Activated CD4-positive, alpha-beta T cell treated with anti-CD3 and anti-CD28 coated beads for 4 hours (primary cell): ENCODE measurements around the gene LHCGR.

ENCODE experiments used
- DNase-seq, 2 donors: peaks; one replicate each; pipeline ENCODE4 v3.0.0-alpha.2; 2020

The LHCGR gene

GRCh38 chr2:48738806-48739205 is 16.7 kb downstream of the LHCGR start:
- no peak for DNase-seq

GRCh38 chr2:48736251-48736650 is 19.3 kb downstream of the LHCGR start:
- no peak for DNase-seq

GRCh38 chr2:48734576-48735303 is 20.8 kb downstream of the LHCGR start:
- DNase-seq = no peak

GRCh38 chr2:48733067-48733503 is 22.4 kb downstream of the LHCGR start:
- DNase-seq = no peak

- DNase-seq = no peak
These were observed 26.7 kb downstream of the LHCGR start for GRCh38 chr2:48728840-48729239.

GRCh38 chr2:48728295-48728694 is 27.2 kb downstream of the LHCGR start:
- DNase-seq = no peak

- no peak for DNase-seq
These were observed 28.0 kb downstream of the LHCGR start for GRCh38 chr2:48727560-48727959.

- DNase-seq = no peak
These were observed 29.6 kb downstream of the LHCGR start for GRCh38 chr2:48725696-48726494.

GRCh38 chr2:48724278-48724677 is 31.2 kb downstream of the LHCGR start:
- DNase-seq = no peak

- no peak for DNase-seq
These were observed 32.4 kb downstream of the LHCGR start for GRCh38 chr2:48723129-48723528.

GRCh38 chr2:48722391-48722790 is 33.1 kb downstream of the LHCGR start:
- no peak for DNase-seq

- no peak for DNase-seq
These were observed 34.4 kb downstream of the LHCGR start for GRCh38 chr2:48721158-48721557.

- DNase-seq = no peak
These were observed 35.9 kb downstream of the LHCGR start for GRCh38 chr2:48719480-48720177.

- DNase-seq = no peak
These were observed 37.7 kb downstream of the LHCGR start for GRCh38 chr2:48717846-48718245.

GRCh38 chr2:48715956-48716355 is 39.6 kb downstream of the LHCGR start:
- no peak for DNase-seq

- DNase-seq = no peak
These were observed 40.3 kb downstream of the LHCGR start for GRCh38 chr2:48715042-48715899.

GRCh38 chr2:48714245-48714644 is 41.3 kb downstream of the LHCGR start:
- no peak for DNase-seq

GRCh38 chr2:48713647-48714046 is 41.9 kb downstream of the LHCGR start:
- no peak for DNase-seq

- DNase-seq = no peak
These were observed 43.4 kb downstream of the LHCGR start for GRCh38 chr2:48712151-48712550.

- DNase-seq = no peak
These were observed 44.2 kb downstream of the LHCGR start for GRCh38 chr2:48711343-48711742.

GRCh38 chr2:48709096-48710034 is 46.2 kb downstream of the LHCGR start:
- no peak for DNase-seq

- DNase-seq = no peak
These were observed 48.1 kb downstream of the LHCGR start for GRCh38 chr2:48707466-48707865.
